Naive B cell (primary cell): Measurements from ENCODE around the gene TMEM125. TPM values are rescaled to one million over a fixed set of nuclear protein-coding genes. Genes with fewer than 3 reads are reported as not detected.

Source experiments
- ATAC-seq, 2 donors: fragments of 150-1000 bp; cut with Tn5 transposase; 2 replicates each; pipeline ENCODE4 v1.10.0; 2021; ENCODE audit warnings: low read depth in 2 of 2, mild to moderate bottlenecking in 2 of 2, moderate library complexity in 2 of 2
- DNase-seq: peaks from one replicate; pipeline ENCODE4 v3.0.0; 2022
- H3K27ac Mint-ChIP-seq, 6 donors: one replicate each; pipeline ENCODE4 v1.8.0; 2020 to 2022; ENCODE audit warnings: mild to moderate bottlenecking in 6 of 6, mixed read lengths in 6 of 6, moderate library complexity in 5 of 6, inconsistent platforms in 2 of 6
- H3K27me3 Mint-ChIP-seq, 3 donors: one replicate each; pipeline ENCODE4 v1.8.0; 2021 to 2022; ENCODE audit warnings: mixed read lengths in 3 of 3, mild to moderate bottlenecking in 1 of 3
- H3K36me3 Mint-ChIP-seq, 2 donors: one replicate each; pipeline ENCODE4 v1.8.0; 2020 to 2022; ENCODE audit warnings: mixed read lengths in 2 of 2, inconsistent platforms in 1 of 2, mild to moderate bottlenecking in 1 of 2
- H3K4me1 Mint-ChIP-seq, 3 donors: one replicate each; pipeline ENCODE4 v1.8.0; 2020 to 2022; ENCODE audit warnings: mixed read lengths in 3 of 3, inconsistent platforms in 1 of 3, mild to moderate bottlenecking in 1 of 3, moderate library complexity in 1 of 3
- H3K4me3 Mint-ChIP-seq, 8 donors: one replicate each; pipeline ENCODE4 v1.8.0; 2020 to 2022; ENCODE audit warnings: mild to moderate bottlenecking in 8 of 8, mixed read lengths in 8 of 8, moderate library complexity in 8 of 8, inconsistent platforms in 2 of 8
- H3K9me3 Mint-ChIP-seq, 7 donors: one replicate each; pipeline ENCODE4 v1.8.0; 2020 to 2022; ENCODE audit warnings: mixed read lengths in 7 of 7, mild to moderate bottlenecking in 5 of 7, inconsistent platforms in 2 of 7, moderate library complexity in 1 of 7
- polyA plus RNA-seq, 6 donors: library from polyadenylated mRNA; unstranded; fragments of 300-500 nt; fragmentation: Illumina TruSeq; gene quantifications; one replicate each; pipeline ENCODE4 v1.2.3, GENCODE V29; 2021; ENCODE audit warnings: low read depth in 6 of 6

TMEM125 gene
- polyA plus RNA-seq, 6 donors from 2014 or later, result 0.41 TPM; not detected in 5

GRCh38 chr1:43272576-43273571 is 3.1 kb downstream of the TMEM125 start:
- no peak for ATAC-seq
- H3K9me3 Mint-ChIP-seq, result no peaks in the 10 kb centered on the region
- no peak overlapping the region for H3K27ac Mint-ChIP-seq

DNA sequence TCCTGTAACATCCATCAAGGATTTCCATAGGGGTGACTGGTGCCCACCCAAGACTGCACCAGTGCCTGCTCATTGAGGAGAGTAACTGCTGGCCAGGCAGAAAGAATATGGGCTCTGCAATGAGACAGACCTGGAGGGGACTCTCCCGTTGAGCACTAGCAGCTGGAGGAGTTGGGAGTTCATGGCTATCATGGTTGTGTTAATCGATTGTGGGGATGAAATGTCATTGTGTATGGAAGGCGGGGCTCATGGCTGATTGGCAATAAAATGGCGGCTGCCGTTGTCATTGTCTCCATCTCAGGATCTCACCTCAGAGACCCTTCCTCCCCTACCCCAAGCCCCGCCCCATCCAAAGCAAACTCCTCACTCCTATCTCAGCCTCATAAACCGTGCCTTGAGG is 3.9 kb downstream of the TMEM125 start:
- H3K9me3 Mint-ChIP-seq, result no peaks in the 10 kb centered on the region
- ATAC-seq (no peak), DNase-seq (no peak)
- no peaks in the 10 kb centered on the region for H3K36me3 Mint-ChIP-seq
- H3K4me3 Mint-ChIP-seq, result peak overlapping the region in 2 of 8 donors; percentile 35 to 77
- H3K27me3 Mint-ChIP-seq, result peaks cover 14 to 40% (median 34%) of the 10 kb centered on the region in 3 donors
- H3K27ac Mint-ChIP-seq, result no peak overlapping the region
- H3K4me1 Mint-ChIP-seq, result peaks cover 20 to 30% (median 23%) of the 10 kb centered on the region in 3 donors

More at GRCh38 chr1:43272576-43273571, 3.1 kb downstream of the TMEM125 start:
- Mint-ChIP-seq H3K36me3 (no peaks in the 10 kb centered on the region), H3K4me1 (peaks cover 20 to 30% (median 23%) of the 10 kb centered on the region in 3 donors), H3K4me3 (peak overlapping the region in 1 of 8 donors; percentile 77), H3K27me3 (peaks cover 14 to 40% (median 34%) of the 10 kb centered on the region in 3 donors)
- DNase-seq, result no peak

GRCh38 chr1:43274125-43274803 is 4.5 kb downstream of the TMEM125 start:
- Mint-ChIP-seq H3K27ac (peak overlapping the region in 1 of 6 donors; percentile 71), H3K4me3 (peak overlapping the region in 1 of 8 donors; percentile 35), H3K9me3 (no peaks in the 10 kb centered on the region), H3K27me3 (peaks cover 14 to 40% (median 33%) of the 10 kb centered on the region in 3 donors), H3K36me3 (no peaks in the 10 kb centered on the region), H3K4me1 (peaks cover 20 to 30% (median 23%) of the 10 kb centered on the region in 3 donors)
- ATAC-seq, result peak; percentile 35 to 42
- DNase-seq, result no peak

DNA sequence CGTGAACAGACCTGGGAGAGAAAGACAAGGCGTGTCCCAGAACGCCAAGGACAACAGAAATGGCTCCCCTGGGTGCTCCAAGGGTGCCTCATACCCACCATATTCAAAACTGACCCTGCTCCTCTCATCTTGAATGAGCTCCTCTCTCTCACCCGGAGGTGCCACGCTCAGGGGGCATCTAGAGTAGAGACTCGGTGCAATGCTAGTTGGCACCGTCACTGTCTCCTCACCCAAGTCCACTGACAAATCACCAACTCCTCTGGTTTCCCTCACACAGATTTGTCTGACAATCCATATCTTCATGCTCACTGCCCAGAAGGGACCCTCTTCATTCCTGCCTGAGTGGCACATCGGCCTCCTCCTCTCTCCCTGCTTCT is 5.0 kb downstream of the TMEM125 start:
- Mint-ChIP-seq H3K4me3 (no peak overlapping the region), H3K27me3 (peaks cover 14 to 35% (median 29%) of the 10 kb centered on the region in 3 donors), H3K27ac (peak overlapping the region in 3 of 6 donors; percentile 26 to 90 (median 71)), H3K36me3 (no peaks in the 10 kb centered on the region), H3K9me3 (peaks cover 0 to under 1% (median 0%) of the 10 kb centered on the region in 7 donors), H3K4me1 (peaks cover 19 to 28% (median 22%) of the 10 kb centered on the region in 3 donors)
- ATAC-seq (no peak), DNase-seq (no peak)

DNA sequence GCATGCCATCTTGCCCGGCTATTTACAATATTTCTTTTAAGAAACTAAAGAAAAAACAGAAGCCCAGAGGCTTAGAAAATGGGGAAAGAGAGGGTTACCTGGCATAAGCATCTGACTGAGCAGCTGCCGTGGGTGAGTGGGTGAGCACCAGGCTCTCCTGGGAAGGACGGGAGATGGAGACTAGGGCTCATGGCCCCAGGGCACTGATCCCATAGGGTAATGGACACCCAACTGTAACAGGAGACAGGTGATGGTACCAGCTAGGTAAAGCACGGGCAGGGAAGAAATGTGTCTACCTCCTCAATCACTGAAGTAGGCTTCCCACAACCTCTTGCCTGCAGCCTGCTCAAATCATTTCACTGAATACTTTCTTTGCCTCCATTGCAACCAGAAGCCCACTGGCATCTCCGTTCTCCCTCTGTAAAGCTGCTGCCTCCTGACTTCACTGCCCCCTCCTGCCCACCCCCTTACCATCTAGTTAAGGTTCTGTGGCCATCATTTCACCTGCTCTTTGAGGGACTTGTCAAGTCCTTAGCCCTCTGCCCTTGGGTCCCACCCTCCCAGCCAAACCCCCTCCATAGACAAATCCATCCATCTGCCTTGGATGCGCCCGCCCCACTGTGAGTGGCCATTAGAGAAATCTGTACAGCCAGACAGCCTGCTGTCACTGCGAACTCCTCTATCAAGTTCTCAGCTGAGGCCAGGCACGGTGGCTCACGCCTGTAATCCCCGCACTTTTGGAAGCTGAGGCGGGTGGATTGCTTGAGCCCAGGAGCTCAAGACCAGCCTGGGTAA is 6.2 kb downstream of the TMEM125 start:
- H3K4me3 Mint-ChIP-seq, result no peak overlapping the region
- H3K4me1 Mint-ChIP-seq, result peaks cover 6 to 16% (median 10%) of the 10 kb centered on the region in 3 donors
- peaks cover 0 to 3% (median 0%) of the 10 kb centered on the region in 7 donors for H3K9me3 Mint-ChIP-seq
- H3K27me3 Mint-ChIP-seq, result peaks cover 7 to 35% (median 26%) of the 10 kb centered on the region in 3 donors
- DNase-seq, result no peak
- no peak for ATAC-seq
- no peak overlapping the region for H3K27ac Mint-ChIP-seq
- H3K36me3 Mint-ChIP-seq, result no peaks in the 10 kb centered on the region

DNA sequence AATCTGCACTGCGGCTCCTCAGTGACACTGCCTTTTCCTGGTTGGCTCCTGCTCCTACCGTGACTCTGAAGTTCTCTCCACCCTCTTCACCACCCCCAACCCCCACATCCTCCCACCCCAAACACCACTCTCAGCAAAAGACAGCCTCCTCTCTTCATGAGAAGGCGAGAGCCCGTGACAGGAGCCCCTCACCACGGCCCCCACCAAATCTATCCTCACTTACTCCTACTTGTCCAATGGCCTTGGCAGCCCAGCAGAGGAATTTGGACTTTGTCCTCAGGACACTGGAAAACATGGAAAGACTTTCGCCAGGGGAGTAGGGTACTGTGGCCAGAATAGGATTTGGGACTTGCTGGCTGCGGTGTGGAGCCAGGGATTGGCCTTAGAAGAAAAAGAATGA is 6.9 kb downstream of the TMEM125 start:
- Mint-ChIP-seq H3K9me3 (peaks cover 0 to 3% (median 0%) of the 10 kb centered on the region in 7 donors), H3K4me3 (peak overlapping the region in 1 of 8 donors; percentile 35), H3K36me3 (no peaks in the 10 kb centered on the region), H3K27me3 (peaks cover 3 to 29% (median 20%) of the 10 kb centered on the region in 3 donors), H3K4me1 (peaks cover 6 to 11% (median 8%) of the 10 kb centered on the region in 3 donors), H3K27ac (no peak overlapping the region)
- ATAC-seq (no peak), DNase-seq (no peak)

- DNase-seq, result no peak
- no peaks in the 10 kb centered on the region for H3K36me3 Mint-ChIP-seq
- peak overlapping the region in 1 of 6 donors; percentile 42 for H3K27ac Mint-ChIP-seq
- peaks cover 6 to 9% (median 8%) of the 10 kb centered on the region in 3 donors for H3K4me1 Mint-ChIP-seq
- no peak overlapping the region for H3K4me3 Mint-ChIP-seq
- peaks cover 0 to 3% (median 0%) of the 10 kb centered on the region in 7 donors for H3K9me3 Mint-ChIP-seq
- no peak for ATAC-seq
- peaks cover 0 to 27% (median 15%) of the 10 kb centered on the region in 3 donors for H3K27me3 Mint-ChIP-seq
Observed at GRCh38 chr1:43277116-43277876, 7.5 kb downstream of the TMEM125 start.

DNA sequence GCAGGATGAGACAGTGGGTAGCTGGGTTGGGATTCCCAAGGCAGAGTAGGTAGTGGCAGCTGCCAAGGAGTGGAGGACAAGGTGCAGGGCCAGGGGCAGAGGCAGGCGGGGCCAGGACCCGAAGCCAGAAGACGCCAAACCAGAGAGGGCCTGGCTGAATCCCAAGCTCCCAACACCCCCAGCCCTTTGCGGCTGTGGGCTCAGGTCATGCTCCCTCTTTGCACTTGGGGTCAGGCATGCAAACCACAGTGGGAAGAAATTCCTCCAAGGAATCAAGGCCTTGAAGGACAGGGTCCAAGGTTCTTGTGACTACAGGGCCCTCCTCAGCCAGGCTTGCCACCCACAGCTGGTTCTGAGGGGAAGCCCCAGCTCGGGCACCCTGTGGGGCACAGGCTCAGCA is 9.4 kb downstream of the TMEM125 start:
- ATAC-seq (no peak), DNase-seq (no peak)
- no peak overlapping the region for H3K27ac Mint-ChIP-seq
- H3K9me3 Mint-ChIP-seq, result peaks cover 0 to 3% (median 0%) of the 10 kb centered on the region in 7 donors
- H3K27me3 Mint-ChIP-seq, result peaks cover 0 to 27% (median 15%) of the 10 kb centered on the region in 3 donors
- peaks cover 5 to 8% (median 7%) of the 10 kb centered on the region in 3 donors for H3K4me1 Mint-ChIP-seq
- H3K36me3 Mint-ChIP-seq, result no peaks in the 10 kb centered on the region
- H3K4me3 Mint-ChIP-seq, result no peak overlapping the region

GRCh38 chr1:43279666-43280065 is 9.9 kb downstream of the TMEM125 start:
- peaks cover 0 to 4% (median 2%) of the 10 kb centered on the region in 3 donors for H3K4me1 Mint-ChIP-seq
- peaks cover 0 to 29% (median 15%) of the 10 kb centered on the region in 3 donors for H3K27me3 Mint-ChIP-seq
- DNase-seq (no peak), ATAC-seq (no peak)
- H3K4me3 Mint-ChIP-seq, result no peak overlapping the region
- no peaks in the 10 kb centered on the region for H3K36me3 Mint-ChIP-seq
- H3K27ac Mint-ChIP-seq, result peak overlapping the region in 1 of 6 donors; percentile 72
- peaks cover 0 to 3% (median 0%) of the 10 kb centered on the region in 7 donors for H3K9me3 Mint-ChIP-seq

- Mint-ChIP-seq H3K27ac (peak overlapping the region in 1 of 6 donors; percentile 49), H3K36me3 (no peaks in the 10 kb centered on the region)
- ATAC-seq, result no peak
Observed at GRCh38 chr1:43280692-43281091, 10.9 kb downstream of the TMEM125 start.

DNA sequence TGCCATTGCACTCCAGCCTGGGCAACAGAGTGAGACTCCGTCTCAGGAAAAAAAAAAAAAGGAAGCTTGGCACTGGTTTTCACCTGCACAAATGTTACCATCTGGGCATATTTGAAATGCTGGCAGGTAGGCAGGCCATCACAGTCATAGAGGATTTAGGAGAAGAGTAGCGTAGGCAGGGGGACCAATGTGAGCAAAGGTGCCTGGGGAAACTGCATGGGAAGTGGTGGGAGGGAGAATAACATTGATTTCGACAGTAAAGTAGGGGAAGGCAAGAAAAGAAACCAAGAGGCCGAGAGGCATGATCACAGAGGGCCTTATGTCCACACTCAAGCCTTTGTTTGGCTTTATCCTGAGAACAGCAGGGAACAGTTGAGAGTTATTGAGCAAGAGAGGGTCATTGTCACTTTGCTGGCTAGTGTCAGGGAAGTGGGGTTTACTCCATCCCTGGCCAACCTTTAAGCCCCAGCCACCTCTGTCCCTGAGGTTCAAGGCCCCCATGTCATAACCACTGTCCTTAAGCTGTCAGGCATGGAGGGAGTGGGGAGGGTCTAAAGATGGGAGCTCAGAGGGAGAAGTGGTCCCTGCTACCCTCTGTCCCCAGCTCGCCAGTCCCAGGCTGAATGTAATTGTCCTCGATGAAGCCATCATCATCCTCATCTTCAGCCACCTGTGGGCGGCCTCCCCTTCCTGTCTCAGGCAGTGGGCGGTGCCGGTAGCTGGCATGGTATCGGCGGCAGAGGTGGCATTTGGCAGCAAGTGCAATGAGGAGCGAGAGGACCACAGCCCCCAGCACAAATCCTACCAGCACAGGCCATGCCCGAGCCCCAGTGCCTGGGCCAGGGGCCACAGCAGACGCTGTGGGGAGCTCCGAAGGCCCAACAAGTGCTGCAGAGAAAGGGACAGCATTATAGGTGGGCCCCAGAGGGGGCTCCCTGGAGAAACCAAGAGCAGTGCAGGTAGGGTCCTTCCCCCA is 12.7 kb downstream of the TMEM125 start:
- DNase-seq (no peak), ATAC-seq (no peak)
- H3K4me1 Mint-ChIP-seq, result peaks cover 0 to 3% (median 0%) of the 10 kb centered on the region in 3 donors
- peaks cover 0 to 29% (median 16%) of the 10 kb centered on the region in 3 donors for H3K27me3 Mint-ChIP-seq
- no peaks in the 10 kb centered on the region for H3K36me3 Mint-ChIP-seq
- no peak overlapping the region for H3K27ac Mint-ChIP-seq
- peaks cover 0 to 3% (median 0%) of the 10 kb centered on the region in 7 donors for H3K9me3 Mint-ChIP-seq
- no peak overlapping the region for H3K4me3 Mint-ChIP-seq

More at GRCh38 chr1:43280692-43281091, 10.9 kb downstream of the TMEM125 start:
- no peak overlapping the region for H3K4me3 Mint-ChIP-seq
- peaks cover 0 to 3% (median 0%) of the 10 kb centered on the region in 7 donors for H3K9me3 Mint-ChIP-seq
- DNase-seq, result no peak
- peaks cover 0 to 33% (median 15%) of the 10 kb centered on the region in 3 donors for H3K27me3 Mint-ChIP-seq
- peaks cover 0 to 3% (median 3%) of the 10 kb centered on the region in 3 donors for H3K4me1 Mint-ChIP-seq
